Activated T-helper 1 cell treated with anti-CD3 and anti-CD28 coated beads, Interleukin-2, amount 50 U/mL, for 16 hours (primary cell): ENCODE results near the gene ERFE.

Experiments
- DNase-seq, 2 donors: peaks; one replicate each; pipeline ENCODE4 v3.0.0-alpha.2; 2020; ENCODE audit warnings: low read depth in 1 of 2, low spot score in 1 of 2

Gene ERFE

GRCh38 chr2:238138331-238139195 lies 20.2 kb upstream of the ERFE start, which contains the start of gene KLHL30:
TSS of gene KLHL30 (plus strand) at chr2:238138668. CDS start at chr2:238140755, 2,087 bp downstream.
- DNase-seq: no peak

- no peak for DNase-seq
These were observed 19.4 kb upstream of the ERFE start for GRCh38 chr2:238139196-238140039.

- no peak for DNase-seq
These were observed 18.7 kb upstream of the ERFE start for GRCh38 chr2:238140040-238140439.

- no peak for DNase-seq
These were observed 17.8 kb upstream of the ERFE start for GRCh38 chr2:238140721-238141540.

GRCh38 chr2:238141541-238142318 lies 17.0 kb upstream of the ERFE start:
- DNase-seq: no peak

GRCh38 chr2:238142382-238143205 lies 16.2 kb upstream of the ERFE start:
- DNase-seq: no peak

GRCh38 chr2:238143239-238143951 lies 15.4 kb upstream of the ERFE start:
- DNase-seq: no peak

- no peak for DNase-seq
These were observed 14.5 kb upstream of the ERFE start for GRCh38 chr2:238144262-238144661.

GRCh38 chr2:238145046-238145445 lies 13.7 kb upstream of the ERFE start:
- no peak for DNase-seq

- DNase-seq: no peak
These were observed 12.9 kb upstream of the ERFE start for GRCh38 chr2:238145851-238146250.

- DNase-seq: no peak
These were observed 11.8 kb upstream of the ERFE start for GRCh38 chr2:238146884-238147544.

GRCh38 chr2:238148981-238149380 lies 9.8 kb upstream of the ERFE start:
- no peak for DNase-seq

- no peak for DNase-seq
These were observed 8.8 kb upstream of the ERFE start for GRCh38 chr2:238149841-238150572.

GRCh38 chr2:238150686-238151085 lies 8.1 kb upstream of the ERFE start:
- DNase-seq: no peak

- DNase-seq: no peak
These were observed 7.6 kb upstream of the ERFE start for GRCh38 chr2:238151205-238151604.

- no peak for DNase-seq
These were observed 7.0 kb upstream of the ERFE start for GRCh38 chr2:238151628-238152235.
